Upper lobe of left lung (tissue), 4 donors: Measurements from ENCODE around the gene BID.

Experiments
- CTCF ChIP-seq, 6 experiments: fragments of 450-650 bp in 4 of 6; fragments of 200-600 bp in 2 of 6; sonication (generic) in 2 of 6; IDR thresholded peaks; one replicate each; pipeline ENCODE4 v1.5.1; 2016 to 2019; ENCODE audit warnings: antibody characterized with exemption in 6 of 6
- EP300 ChIP-seq, 4 donors: sonication (generic); formaldehyde crosslinking; IDR thresholded peaks; one replicate each; pipeline ENCODE4 v1.5.1; 2017; ENCODE audit warnings: antibody characterized with exemption in 4 of 4, control low read depth in 2 of 4
- POLR2A ChIP-seq, 4 donors: fragments of 450-650 bp; IDR thresholded peaks; one replicate each; pipeline ENCODE4 v1.5.1; 2016 to 2017; ENCODE audit warnings: antibody characterized with exemption in 4 of 4, mild to moderate bottlenecking in 2 of 4
- POLR2AphosphoS5 ChIP-seq, 2 donors: sonication (generic); formaldehyde crosslinking; IDR thresholded peaks; one replicate each; pipeline ENCODE4 v1.5.1; 2017; ENCODE audit warnings: antibody characterized with exemption in 2 of 2

- TF ChIP-seq EP300 (IDR thresholded peaks at IDR 0.05) (no peak), CTCF (IDR thresholded peaks at IDR 0.05) (no peak), POLR2A (IDR thresholded peaks at IDR 0.05) (no peak), POLR2AphosphoS5 (IDR thresholded peaks at IDR 0.05) (no peak)
Observed at GRCh38 chr22:17770180-17771077, 3.8 kb downstream of the BID start.
